GM19372 (cell line): ENCODE results near the gene ZNF385C.
A peak's percentile ranks its signal among the peaks of the same experiment; 100 is the strongest.
"Not testable (repeated sequence)": the region's sequence is repeated elsewhere in the genome, so short reads cannot be mapped to it uniquely, and the experiment has no call there.

Experiments used
- ATAC-seq: cut with Tn5 transposase; IDR thresholded peaks from one replicate; pipeline ENCODE4 v1.9.1; 2021; ENCODE audit warnings: mild to moderate bottlenecking, low read depth, moderate library complexity; ENCODE audit not compliant: unreplicated experiment

ZNF385C gene

DNA sequence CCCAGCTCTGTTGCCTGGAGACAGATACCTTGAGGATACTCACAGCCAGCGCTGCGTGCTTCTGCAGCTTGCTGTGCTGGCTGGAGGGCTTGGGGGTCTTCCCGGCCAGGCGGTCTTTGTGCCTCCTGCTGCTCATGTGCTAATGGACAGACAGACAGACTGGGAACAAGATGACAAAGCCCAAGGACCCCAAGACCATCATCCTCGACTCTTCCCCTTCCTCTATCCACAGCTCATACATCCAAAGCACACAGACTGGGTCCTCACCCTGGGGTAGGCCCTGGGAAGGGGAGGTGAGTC, 70.7 kb downstream of the ZNF385C start:
- ATAC-seq, result no peak

GRCh38 chr17:42026857-42027589, 71.2 kb downstream of the ZNF385C start:
- ATAC-seq, result no peak

DNA sequence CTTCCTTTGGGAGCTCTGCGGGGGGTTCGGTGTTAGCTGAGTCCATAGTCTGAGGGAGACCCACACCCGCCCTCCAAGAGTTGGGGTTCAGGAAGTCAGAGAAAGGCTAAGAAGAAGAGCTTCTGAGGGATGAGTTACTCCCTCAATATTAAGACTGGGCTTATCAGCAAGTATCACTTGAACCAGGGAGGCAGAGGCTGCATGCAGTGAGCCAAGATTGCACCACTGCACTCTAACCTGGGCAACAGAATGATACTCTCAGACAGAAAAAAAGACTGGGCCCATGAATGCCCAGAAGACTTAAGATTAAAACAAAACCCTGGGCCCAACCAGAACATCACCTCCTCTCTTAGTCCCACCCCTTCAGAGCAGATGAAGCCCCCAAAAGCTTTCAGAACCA, 72.3 kb downstream of the ZNF385C start:
- ATAC-seq, result no peak

- ATAC-seq, result no peak
Observed at GRCh38 chr17:42025191-42025579, 73.1 kb downstream of the ZNF385C start.

DNA sequence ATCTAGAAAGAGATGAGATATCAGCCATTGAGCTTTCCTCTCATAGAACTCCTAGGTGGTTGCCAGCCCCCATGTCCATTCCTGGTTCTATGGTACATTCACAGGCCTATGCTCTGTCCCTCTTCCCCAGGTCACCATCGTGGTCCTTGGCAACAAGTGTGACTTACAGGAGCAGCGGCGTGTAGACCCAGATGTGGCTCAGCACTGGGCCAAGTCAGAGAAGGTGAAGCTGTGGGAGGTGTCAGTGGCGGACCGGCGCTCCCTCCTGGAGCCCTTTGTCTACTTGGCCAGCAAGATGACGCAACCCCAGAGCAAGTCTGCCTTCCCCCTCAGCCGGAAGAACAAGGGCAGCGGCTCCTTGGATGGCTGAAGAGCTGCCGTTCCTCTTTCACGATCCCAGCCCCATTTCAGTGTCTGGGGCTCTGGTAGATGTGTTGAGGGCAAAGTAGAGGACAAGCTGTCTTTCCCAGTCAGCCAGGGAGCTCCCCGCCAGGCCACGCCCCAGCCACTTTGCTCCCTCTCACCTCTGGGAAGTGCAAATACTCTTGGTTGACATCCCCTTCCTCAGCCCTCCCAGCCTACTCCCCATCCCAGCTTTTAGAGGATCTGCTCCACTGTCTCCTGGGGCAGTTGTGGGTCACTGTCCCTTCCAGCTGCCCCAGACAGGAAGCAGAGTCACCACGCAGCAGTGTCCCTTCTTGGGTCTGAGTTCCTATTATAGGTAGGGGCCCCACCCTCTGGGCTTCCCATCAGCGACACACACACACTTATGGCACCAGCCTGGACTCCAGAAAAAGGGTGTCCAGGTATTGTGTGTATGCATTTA, 74.5 kb downstream of the ZNF385C start:
- no peak for ATAC-seq

DNA sequence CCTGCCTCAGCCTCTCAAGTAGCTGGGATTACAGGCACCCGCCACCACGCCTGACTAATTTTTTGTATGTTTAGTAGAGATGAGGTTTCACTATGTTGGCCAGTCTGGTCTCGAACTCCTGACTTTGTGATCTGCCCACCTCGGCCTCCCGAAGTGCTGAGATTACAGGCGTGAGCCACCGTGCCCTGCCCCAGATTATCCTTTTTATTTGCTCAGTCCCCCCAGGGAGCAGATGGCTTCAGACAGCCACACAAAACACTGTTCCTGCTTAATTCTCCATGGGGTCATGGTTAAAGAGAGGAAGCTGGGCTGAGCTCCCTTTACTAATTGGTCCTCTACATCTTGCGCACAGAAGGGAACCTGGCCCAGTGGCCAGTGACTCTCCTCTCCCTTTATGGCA, 77.4 kb downstream of the ZNF385C start:
- ATAC-seq, result not testable (repeated sequence)

GRCh38 chr17:42019509-42020404, 78.5 kb downstream of the ZNF385C start, which contains the start of gene NKIRAS2:
TSS of gene NKIRAS2 (plus strand) at chr17:42020090. CDS start at chr17:42021578, 1,488 bp downstream.
- ATAC-seq, result no peak

GRCh38 chr17:42018988-42019387, 79.3 kb downstream of the ZNF385C start:
- no peak for ATAC-seq

DNA sequence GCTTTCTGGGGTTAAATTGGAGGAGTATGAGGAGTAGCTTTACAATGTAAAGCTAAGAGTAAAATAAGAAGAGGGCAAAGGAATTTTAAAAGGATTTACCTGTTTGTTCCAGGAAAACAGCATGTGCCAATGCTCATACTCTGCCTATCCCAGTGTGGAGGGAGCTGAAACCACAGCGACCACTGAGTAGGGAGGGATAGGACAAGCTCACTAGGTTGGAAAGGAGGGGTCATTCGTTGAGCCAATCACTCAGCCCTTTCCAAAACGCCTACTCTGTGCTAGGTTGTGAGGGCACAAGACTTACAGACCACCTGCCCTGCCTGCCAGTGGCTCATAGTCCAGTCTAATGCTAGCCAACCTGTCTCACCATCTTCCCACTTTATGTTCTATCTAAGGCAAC, 79.9 kb downstream of the ZNF385C start:
- no peak for ATAC-seq

- no peak for ATAC-seq
Observed at GRCh38 chr17:42017866-42018200, 80.4 kb downstream of the ZNF385C start.

DNA sequence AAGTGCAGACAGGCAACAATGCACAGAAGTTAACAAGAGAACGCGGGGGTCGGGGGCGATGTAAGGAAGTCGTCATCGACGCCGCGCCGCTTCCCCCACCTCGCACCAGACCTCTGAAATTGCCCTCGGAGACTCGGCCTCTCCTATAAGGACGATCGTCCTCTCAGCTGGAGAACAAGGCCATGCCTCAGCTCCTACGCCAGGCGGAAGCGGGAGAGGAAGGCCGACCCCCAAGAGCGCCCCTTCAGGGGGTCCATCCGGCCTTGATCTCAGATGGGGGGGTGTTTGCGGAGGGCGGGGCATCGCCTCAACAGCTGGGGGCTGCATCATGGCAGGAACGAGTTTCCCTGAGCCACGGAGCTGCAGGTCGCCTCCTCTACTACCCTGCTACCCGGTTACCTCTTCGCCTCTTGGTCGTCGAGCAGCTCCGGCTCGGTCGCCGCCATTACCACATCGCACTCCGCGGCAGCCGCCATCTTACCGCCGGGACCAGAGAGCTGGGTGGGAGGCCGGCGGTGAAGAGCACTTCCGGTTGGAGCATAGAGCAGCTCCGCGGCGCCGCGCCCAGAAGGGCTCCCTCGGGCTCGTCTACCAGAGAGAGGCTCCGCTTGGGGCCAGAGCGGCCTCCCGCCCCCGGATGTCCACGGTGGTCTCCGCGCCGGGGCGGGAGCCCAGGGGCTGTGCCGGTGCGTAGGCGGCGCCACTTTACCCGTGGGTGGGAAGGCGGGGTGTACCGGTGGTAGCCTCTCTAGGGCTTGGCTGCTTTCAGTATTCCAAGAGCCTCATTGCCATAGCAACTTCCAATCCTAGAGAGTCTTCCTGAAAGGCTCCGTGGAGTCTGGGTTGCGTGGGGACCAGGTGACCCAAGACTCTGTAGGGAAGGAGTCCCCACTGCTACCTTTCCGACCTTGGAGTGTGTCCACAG, 81.1 kb downstream of the ZNF385C start, which contains the start of gene DNAJC7:
Gene DNAJC7 (minus strand): TSS at position 499 of the 925 bp plus-strand sequence. CDS start 23 bp downstream, at position 476.
- peak; percentile 83 for ATAC-seq

DNA sequence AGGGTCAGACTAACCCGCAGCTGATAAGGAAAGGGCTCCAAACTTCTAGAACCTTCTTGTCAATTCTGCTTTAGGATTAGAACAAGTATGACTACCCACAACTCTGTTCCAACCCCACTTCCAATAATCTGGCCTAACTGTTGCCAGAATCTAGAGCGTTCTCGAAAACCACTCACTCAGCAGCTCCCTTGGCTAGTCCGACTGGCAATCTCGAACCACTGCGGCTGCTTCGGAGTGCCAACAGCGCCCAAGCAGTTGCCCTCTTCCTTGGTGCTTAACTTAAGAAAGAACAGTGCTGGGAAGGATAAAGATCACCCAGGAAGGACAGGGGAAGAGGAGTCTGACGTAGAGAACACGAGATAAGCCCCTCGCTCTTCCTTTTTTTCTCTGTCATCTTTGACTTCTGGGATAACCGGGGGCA, 81.9 kb downstream of the ZNF385C start:
- no peak for ATAC-seq

DNA sequence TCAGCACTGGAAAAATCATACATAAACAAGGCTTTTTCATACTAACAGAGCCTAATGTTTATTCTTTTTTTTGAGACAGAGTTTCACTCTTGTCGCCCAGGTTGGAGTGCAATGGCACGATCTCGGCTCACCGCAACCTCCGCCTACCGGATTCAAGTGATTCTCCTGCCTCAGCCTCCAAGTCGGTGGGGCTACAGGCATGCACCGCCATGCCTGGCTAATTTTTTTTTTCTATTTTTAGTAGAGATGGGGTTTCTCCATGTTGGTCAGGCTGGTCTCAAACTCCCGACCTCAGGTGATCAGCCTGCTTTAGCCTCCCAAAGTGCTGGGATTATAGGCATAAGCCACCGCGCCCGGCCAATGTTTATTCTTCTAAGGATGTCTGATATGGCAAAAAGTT, 84.5 kb downstream of the ZNF385C start:
- ATAC-seq, result not testable (repeated sequence)

DNA sequence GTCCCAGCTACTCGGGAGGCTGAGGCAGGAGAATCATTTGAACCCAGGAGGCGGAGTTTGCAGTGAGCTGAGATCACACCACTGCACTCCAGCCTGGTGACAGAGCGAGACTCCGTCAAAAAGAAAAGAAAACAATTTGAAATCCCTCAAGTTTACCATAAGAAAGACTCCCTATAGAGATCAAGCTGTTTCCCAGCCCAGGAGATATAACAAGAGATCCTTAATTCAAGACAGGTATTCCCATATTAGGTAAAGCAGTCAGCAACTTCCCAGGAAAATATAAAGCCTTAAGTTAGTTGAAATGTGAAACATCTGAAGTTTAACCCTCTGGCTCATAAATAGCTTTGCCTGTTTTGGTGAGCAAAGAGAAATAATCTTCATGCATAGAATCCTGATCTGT, 85.9 kb downstream of the ZNF385C start:
- not testable (repeated sequence) for ATAC-seq

GRCh38 chr17:42010898-42011516, 87.3 kb downstream of the ZNF385C start:
- ATAC-seq, result no peak

DNA sequence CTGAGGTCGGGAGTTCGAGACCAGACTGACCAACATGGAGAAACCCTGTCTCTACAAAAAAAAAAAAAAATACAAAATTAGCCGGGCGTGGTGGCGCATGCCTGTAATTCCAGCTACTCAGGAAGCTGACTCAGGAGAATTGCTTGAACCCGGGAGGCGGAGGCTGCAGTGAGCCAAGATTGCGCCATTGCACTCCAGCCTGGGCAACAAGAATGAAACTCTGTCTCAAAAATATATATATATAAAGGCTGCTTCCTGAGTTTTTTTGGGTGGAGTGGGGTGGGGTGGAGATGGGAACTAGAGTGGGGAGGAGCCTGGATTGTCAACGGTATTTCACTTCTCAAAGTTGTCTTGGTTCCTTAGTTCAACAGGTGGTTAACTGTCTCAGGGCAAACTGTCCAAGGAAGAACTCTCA, 88.0 kb downstream of the ZNF385C start:
- not testable (repeated sequence) for ATAC-seq

DNA sequence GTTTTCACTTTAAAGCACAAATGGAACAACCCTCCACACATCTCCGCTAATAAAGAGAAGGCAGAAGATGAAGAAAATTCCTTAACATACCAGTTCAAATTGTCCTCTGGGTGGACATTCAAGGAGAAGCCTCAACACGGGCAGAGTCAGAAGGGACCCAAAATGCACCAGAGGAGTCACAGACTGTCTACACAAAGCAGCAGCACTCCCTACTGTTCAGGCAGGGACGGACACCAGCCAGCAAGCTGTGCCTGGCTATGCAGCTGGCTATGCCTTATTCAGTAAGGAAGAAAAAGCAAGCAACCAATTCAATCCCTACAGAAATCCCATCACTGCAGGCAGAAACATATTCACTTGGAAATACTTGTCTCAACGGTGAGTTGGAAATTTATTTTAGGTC, 89.1 kb downstream of the ZNF385C start:
- ATAC-seq, result no peak

GRCh38 chr17:42005166-42005565, 93.1 kb downstream of the ZNF385C start:
- ATAC-seq, result no peak

GRCh38 chr17:42002792-42003301, 95.4 kb downstream of the ZNF385C start:
- ATAC-seq, result no peak
